NT2/D1 (cell line): ENCODE results near the gene RIGI.
"Not testable (repeated sequence)": the region's sequence is repeated elsewhere in the genome, so short reads cannot be mapped to it uniquely, and the experiment has no call there.

Experiments
- DNase-seq: peaks from one replicate; pipeline ENCODE4 v3.0.0-alpha.2; 2011; ENCODE audit warnings: low read depth, low spot score
- H3K27me3 ChIP-seq: 2 replicates; pipeline ENCODE4 v1.6.0; 2011; ENCODE audit warnings: mild to moderate bottlenecking; ENCODE audit not compliant: insufficient read length, insufficient read depth
- H3K36me3 ChIP-seq: 2 replicates; pipeline ENCODE4 v1.6.1; 2011; ENCODE audit warnings: mild to moderate bottlenecking, low read length, mixed read lengths; ENCODE audit not compliant: insufficient read depth, insufficient read length
- H3K4me1 ChIP-seq: 2 replicates; pipeline ENCODE4 v1.5.1; 2011; ENCODE audit not compliant: insufficient read depth, insufficient read length
- H3K4me3 ChIP-seq: 2 replicates; pipeline ENCODE4 v1.5.1; 2011; ENCODE audit warnings: low read depth; ENCODE audit not compliant: insufficient read length
- H3K9ac ChIP-seq: 2 replicates; pipeline ENCODE4 v1.6.0; 2011; ENCODE audit warnings: low read depth; ENCODE audit not compliant: insufficient read length
- H3K9me3 ChIP-seq: 2 replicates; pipeline ENCODE4 v1.5.1; 2011; ENCODE audit warnings: mild to moderate bottlenecking, low read length; ENCODE audit not compliant: insufficient read depth
- SUZ12 ChIP-seq: IDR thresholded peaks from 2 replicates; pipeline ENCODE4 v1.6.1; 2011; ENCODE audit not compliant: insufficient read length, insufficient read depth; ENCODE audit errors: extremely low read depth
- YY1 ChIP-seq: IDR thresholded peaks from 2 replicates; pipeline ENCODE4 v1.6.1; 2011; ENCODE audit not compliant: insufficient read length, insufficient read depth
- ZNF274 ChIP-seq: IDR thresholded peaks from 2 replicates; pipeline ENCODE4 v1.6.1; 2011; ENCODE audit warnings: mild to moderate bottlenecking, low read depth, low read length

RIGI gene

DNA sequence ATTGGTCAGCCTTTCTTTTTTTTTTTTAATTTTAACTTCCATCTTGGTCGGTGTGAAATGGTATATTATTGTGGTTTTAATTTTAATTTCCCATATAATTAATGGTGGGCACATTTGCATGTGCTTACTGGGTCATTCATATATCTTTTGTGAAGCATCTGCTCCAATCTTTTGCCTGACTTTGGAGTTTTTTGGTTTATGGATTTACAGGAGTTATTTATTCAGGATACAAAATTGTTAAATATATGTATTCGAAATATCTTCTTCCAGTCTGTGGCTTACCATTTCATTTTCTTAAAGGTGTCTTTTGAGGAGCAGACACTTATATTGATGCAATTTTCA, 682 bp upstream of the RIGI start:
- no peak for DNase-seq
- H3K9ac ChIP-seq = no peak overlapping the region
- peak overlapping the region; percentile 57 for H3K4me3 ChIP-seq
- H3K36me3 ChIP-seq = no peaks in the 10 kb centered on the region
- H3K27me3 ChIP-seq = no peaks in the 10 kb centered on the region
- H3K4me1 ChIP-seq = no peaks in the 10 kb centered on the region
- H3K9me3 ChIP-seq = peaks cover 7% of the 10 kb centered on the region; the same call in 1 of the 2 replicates
- TF ChIP-seq YY1 = no peak
- TF ChIP-seq ZNF274 = no peak
- no peak for TF ChIP-seq SUZ12

DNA sequence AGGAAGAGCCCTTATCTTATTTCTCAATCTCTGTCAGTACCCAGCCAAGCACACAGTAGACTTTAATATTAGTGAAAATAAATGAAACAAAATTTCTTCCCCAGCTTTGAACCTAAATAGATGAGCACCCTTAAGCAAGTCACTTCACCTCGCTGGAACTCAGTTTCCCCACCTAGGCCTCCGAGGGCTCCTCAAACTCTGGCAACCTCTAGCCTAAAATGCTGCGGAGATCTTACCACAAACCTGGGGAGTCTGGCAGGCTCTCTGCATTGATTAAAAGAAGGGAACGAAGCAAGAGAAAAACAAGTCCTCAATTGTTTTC, 326 bp downstream of the RIGI start:
- no peak for TF ChIP-seq SUZ12
- no peak for TF ChIP-seq YY1
- no peak for TF ChIP-seq ZNF274
- Histone ChIP-seq H3K4me3 (peak overlapping the region; percentile 57), H3K9me3 (peaks cover 14% of the 10 kb centered on the region), H3K4me1 (no peaks in the 10 kb centered on the region), H3K36me3 (no peaks in the 10 kb centered on the region), H3K27me3 (no peaks in the 10 kb centered on the region), H3K9ac (peak overlapping the region; percentile 52)
- no peak for DNase-seq

DNA sequence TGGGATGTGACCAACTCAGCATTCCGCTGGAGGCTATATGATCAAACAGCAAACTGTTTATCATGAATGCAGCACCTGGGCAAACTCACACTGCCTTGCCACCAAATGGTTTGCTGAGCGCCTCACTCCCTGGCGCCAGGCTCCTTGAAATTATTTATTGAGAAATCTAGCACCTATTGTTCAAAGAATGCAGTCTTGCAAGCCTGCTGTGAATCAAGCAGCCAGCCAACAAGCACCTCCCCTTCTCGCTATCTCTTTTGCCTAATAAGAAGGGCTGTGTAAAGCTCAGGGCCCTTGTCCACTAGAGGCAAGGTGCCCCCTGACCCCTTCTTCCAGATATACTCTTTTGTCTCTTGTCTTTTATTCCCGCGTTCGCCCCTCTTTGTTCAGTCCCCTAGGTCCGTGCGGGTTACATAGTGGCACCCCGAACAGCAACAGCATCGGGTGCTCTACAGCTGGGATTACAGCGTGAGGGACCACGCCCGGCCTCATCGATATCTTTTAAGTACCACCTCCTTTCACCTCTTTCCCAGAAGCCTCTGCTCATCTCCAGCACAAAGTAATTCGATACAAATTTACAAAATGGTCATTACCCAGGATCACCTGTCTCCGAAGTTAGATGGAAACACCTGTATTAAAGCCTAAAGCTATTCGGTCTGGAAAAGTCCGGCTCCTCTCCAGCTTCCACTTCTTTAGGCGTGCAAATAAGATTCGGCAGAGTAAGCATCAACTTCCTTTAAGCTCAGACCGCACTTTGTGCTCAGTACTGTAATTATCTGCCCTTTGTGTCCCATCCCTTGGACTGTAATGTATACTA, 896 bp downstream of the RIGI start:
- Histone ChIP-seq H3K4me3 (peak overlapping the region; percentile 57), H3K9ac (peak overlapping the region; percentile 52), H3K9me3 (peaks cover 20% of the 10 kb centered on the region), H3K36me3 (no peaks in the 10 kb centered on the region), H3K4me1 (no peaks in the 10 kb centered on the region), H3K27me3 (no peaks in the 10 kb centered on the region)
- TF ChIP-seq ZNF274 (no peak), YY1 (no peak), SUZ12 (no peak)
- no peak for DNase-seq

DNA sequence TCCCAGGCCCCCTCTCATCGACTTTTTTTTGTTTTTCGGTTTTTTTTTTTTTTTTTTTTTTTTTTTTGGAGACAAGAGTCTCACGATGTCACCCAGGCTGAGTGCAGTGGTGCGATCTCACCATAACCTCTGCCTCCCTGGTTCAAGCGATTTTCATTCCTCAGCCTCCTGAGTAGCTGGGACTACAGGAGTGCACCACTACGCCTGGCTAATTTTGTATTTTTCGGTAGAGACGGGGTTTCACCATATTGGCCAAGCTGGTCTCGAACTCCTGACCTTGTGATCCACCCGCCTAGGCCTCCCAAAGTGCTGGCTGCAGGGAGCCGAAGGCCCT, 1.5 kb downstream of the RIGI start:
- not testable (repeated sequence) for H3K9ac ChIP-seq, H3K27me3 ChIP-seq, H3K4me1 ChIP-seq, DNase-seq, H3K4me3 ChIP-seq, H3K36me3 ChIP-seq
- peaks cover 25% of the 10 kb centered on the region for H3K9me3 ChIP-seq

DNA sequence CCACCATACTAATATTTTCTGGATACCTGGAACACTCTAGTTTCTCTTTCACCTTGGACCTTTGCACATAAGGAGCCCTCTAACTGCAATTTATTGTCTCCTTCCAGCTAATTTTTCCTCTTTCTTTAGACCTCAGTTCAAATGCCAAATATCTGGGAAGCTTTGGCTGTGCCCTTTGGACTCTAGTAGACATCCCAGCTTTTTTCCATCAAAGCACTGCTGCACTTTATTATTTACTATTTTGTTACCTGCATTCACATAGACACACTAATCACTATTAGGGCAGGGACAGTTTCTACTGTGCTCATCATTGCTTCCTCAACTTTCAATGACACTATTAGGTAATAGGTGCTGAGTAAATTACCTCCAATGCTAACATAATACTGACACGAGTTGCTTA, 2.1 kb downstream of the RIGI start:
- no peaks in the 10 kb centered on the region for H3K36me3 ChIP-seq
- no peaks in the 10 kb centered on the region for H3K4me1 ChIP-seq
- no peak for TF ChIP-seq ZNF274
- TF ChIP-seq SUZ12 = no peak
- TF ChIP-seq YY1 = no peak
- H3K9ac ChIP-seq = no peak overlapping the region
- H3K4me3 ChIP-seq = no peak overlapping the region
- H3K27me3 ChIP-seq = no peaks in the 10 kb centered on the region
- no peak for DNase-seq
- peaks cover 31% of the 10 kb centered on the region for H3K9me3 ChIP-seq

DNA sequence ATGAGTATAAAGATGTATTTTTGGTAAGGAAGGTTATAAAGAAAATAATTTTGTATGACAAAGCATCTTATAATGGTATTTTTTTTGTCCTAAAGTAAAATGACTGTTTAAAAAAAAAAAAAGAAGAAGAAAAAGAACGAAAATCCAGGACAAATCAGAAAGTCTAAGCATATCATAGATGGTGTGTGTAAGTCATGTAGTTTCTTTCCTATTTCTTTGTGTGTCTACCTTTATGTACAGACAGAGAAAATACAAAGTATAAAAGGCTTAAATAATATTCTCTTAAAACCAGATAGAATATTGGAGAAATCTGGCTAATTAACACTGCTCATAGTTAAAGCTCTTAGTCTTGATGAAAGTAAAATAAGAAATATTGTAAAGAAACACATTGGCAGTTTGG, 7.7 kb downstream of the RIGI start:
- no peak overlapping the region for H3K4me3 ChIP-seq
- H3K4me1 ChIP-seq = no peaks in the 10 kb centered on the region
- H3K27me3 ChIP-seq = no peaks in the 10 kb centered on the region
- no peak for TF ChIP-seq SUZ12
- no peak for TF ChIP-seq ZNF274
- TF ChIP-seq YY1 = no peak
- H3K9me3 ChIP-seq = peaks cover 64% of the 10 kb centered on the region
- no peak for DNase-seq
- no peaks in the 10 kb centered on the region for H3K36me3 ChIP-seq
- H3K9ac ChIP-seq = no peak overlapping the region

DNA sequence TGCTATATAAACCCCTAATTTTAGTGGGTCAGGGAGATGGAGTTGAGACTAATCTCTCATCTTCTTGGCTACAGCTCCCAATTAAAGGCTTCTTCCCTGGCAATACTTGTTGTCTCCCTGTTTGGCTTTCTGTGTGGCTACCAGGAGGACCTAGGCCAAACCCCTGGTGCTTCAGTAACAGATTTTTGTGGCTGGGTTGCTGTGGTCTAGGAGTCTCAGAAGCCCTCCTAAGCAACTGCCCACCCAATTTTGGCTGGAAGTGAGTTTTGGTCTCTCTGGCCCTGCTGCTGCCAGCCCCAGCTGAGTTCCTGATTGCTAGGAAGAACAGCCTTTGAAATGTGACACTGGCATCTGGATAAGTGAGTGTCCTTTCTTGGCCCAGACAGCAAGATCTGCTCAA, 9.8 kb downstream of the RIGI start:
- no peaks in the 10 kb centered on the region for H3K27me3 ChIP-seq
- no peak overlapping the region for H3K4me3 ChIP-seq
- DNase-seq = no peak
- H3K9me3 ChIP-seq = peaks cover 53% of the 10 kb centered on the region
- H3K9ac ChIP-seq = no peak overlapping the region
- TF ChIP-seq YY1 (no peak), SUZ12 (no peak), ZNF274 (no peak)
- H3K4me1 ChIP-seq = no peaks in the 10 kb centered on the region
- H3K36me3 ChIP-seq = no peaks in the 10 kb centered on the region

DNA sequence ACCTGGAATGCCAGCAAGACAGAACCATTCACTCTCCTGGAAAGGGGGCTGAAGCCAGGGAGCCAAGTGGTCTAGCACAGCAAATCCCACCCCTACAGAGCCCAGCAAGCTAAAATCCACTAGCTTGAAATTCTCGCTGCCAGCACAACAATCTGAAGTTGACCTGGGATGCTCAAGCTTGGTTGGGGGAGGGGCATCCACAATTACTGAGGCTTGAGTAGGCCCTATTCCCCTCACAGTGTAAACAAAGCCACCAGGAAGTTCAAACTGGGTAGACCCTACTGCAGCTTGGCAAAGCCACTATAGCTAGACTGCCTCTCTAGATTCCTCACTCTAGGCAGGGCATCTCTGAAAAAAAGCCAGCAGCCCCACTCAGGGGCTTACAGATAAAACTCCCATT, 17.3 kb downstream of the RIGI start:
- Histone ChIP-seq H3K27me3 (no peaks in the 10 kb centered on the region), H3K4me3 (no peak overlapping the region), H3K9ac (no peak overlapping the region), H3K9me3 (no peaks in the 10 kb centered on the region), H3K4me1 (no peaks in the 10 kb centered on the region), H3K36me3 (no peaks in the 10 kb centered on the region)
- no peak for TF ChIP-seq ZNF274
- TF ChIP-seq SUZ12 = no peak
- peak; percentile 25 for DNase-seq
